ENCODE data around the gene TTC8.

The TTC8 gene

GRCh38 chr14:88864198-88864597, 39.7 kb downstream of the TTC8 start:
- in situ Hi-C loops (cut with HindIII; ENCODE audit: low sequenced_read_pairs) = no loop called here

- in situ Hi-C loops (cut with HindIII; ENCODE audit: low sequenced_read_pairs) = no loop called here
These were observed 41.9 kb downstream of the TTC8 start for GRCh38 chr14:88866305-88866704.

- in situ Hi-C loops (cut with HindIII; ENCODE audit: low sequenced_read_pairs) = no loop called here
These were observed 44.2 kb downstream of the TTC8 start for GRCh38 chr14:88868558-88869159.

GRCh38 chr14:88870777-88871176, 46.3 kb downstream of the TTC8 start:
- in situ Hi-C loops (cut with HindIII; ENCODE audit: low sequenced_read_pairs) = no loop called here

GRCh38 chr14:88871429-88871828, 47.0 kb downstream of the TTC8 start:
- in situ Hi-C loops (cut with HindIII; ENCODE audit: low sequenced_read_pairs) = no loop called here

GRCh38 chr14:88872976-88873375, 48.5 kb downstream of the TTC8 start:
- in situ Hi-C loops (cut with HindIII; ENCODE audit: low sequenced_read_pairs) = no loop called here

- in situ Hi-C loops (cut with HindIII; ENCODE audit: low sequenced_read_pairs) = no loop called here
These were observed 52.7 kb downstream of the TTC8 start for GRCh38 chr14:88877192-88877591.

GRCh38 chr14:88879022-88879421, 54.6 kb downstream of the TTC8 start:
- in situ Hi-C loops (cut with HindIII; ENCODE audit: low sequenced_read_pairs) = no loop called here

GRCh38 chr14:88882236-88882635, 57.8 kb downstream of the TTC8 start:
- in situ Hi-C loops (cut with HindIII; ENCODE audit: low sequenced_read_pairs) = no loop called here

- in situ Hi-C loops (cut with HindIII; ENCODE audit: low sequenced_read_pairs) = no loop called here
These were observed 70.7 kb downstream of the TTC8 start for GRCh38 chr14:88895116-88895515.

GRCh38 chr14:88901189-88901588, 76.7 kb downstream of the TTC8 start:
- in situ Hi-C loops (cut with HindIII; ENCODE audit: low sequenced_read_pairs) = no loop called here

GRCh38 chr14:88901991-88902390, 77.5 kb downstream of the TTC8 start:
- in situ Hi-C loops (cut with HindIII; ENCODE audit: low sequenced_read_pairs) = no loop called here

- in situ Hi-C loops (cut with HindIII; ENCODE audit: low sequenced_read_pairs) = no loop called here
These were observed 78.4 kb downstream of the TTC8 start for GRCh38 chr14:88902850-88903249.

- in situ Hi-C loops (cut with HindIII; ENCODE audit: low sequenced_read_pairs) = no loop called here
These were observed 79.8 kb downstream of the TTC8 start for GRCh38 chr14:88904206-88904647.

- in situ Hi-C loops (cut with HindIII; ENCODE audit: low sequenced_read_pairs) = no loop called here
These were observed 80.4 kb downstream of the TTC8 start for GRCh38 chr14:88904864-88905263.

GRCh38 chr14:88908216-88908615, 83.8 kb downstream of the TTC8 start:
- in situ Hi-C loops (cut with HindIII; ENCODE audit: low sequenced_read_pairs) = no loop called here

- in situ Hi-C loops (cut with HindIII; ENCODE audit: low sequenced_read_pairs) = no loop called here
These were observed 85.9 kb downstream of the TTC8 start for GRCh38 chr14:88910386-88910785.

GRCh38 chr14:88911809-88912208, 87.4 kb downstream of the TTC8 start:
- in situ Hi-C loops (cut with HindIII; ENCODE audit: low sequenced_read_pairs) = no loop called here

- in situ Hi-C loops (cut with HindIII; ENCODE audit: low sequenced_read_pairs) = no loop called here
These were observed 90.5 kb downstream of the TTC8 start for GRCh38 chr14:88914956-88915355.

- in situ Hi-C loops (cut with HindIII; ENCODE audit: low sequenced_read_pairs) = no loop called here
These were observed 95.1 kb downstream of the TTC8 start for GRCh38 chr14:88919502-88919901.

All from DLD1 (cell line).